Sigmoid colon (tissue), 4 donors: Measurements from ENCODE around the gene IL4I1.

Source experiments
- CTCF ChIP-seq, 4 experiments: fragments of 450-650 bp in 3 of 4; fragments of 200-600 bp in 1 of 4; IDR thresholded peaks; one replicate each; pipeline ENCODE4 v1.5.1; 2016 to 2019; ENCODE audit warnings: antibody characterized with exemption in 4 of 4, mild to moderate bottlenecking in 3 of 4, moderate library complexity in 2 of 4
- EP300 ChIP-seq, 4 donors: sonication (generic); formaldehyde crosslinking; IDR thresholded peaks; one replicate each; pipeline ENCODE4 v1.6.1; 2017; ENCODE audit warnings: antibody characterized with exemption in 4 of 4
- POLR2A ChIP-seq, 2 donors: fragments of 450-650 bp; IDR thresholded peaks; one replicate each; pipeline ENCODE4 v1.6.1; 2016; ENCODE audit warnings: antibody characterized with exemption in 2 of 2, mild to moderate bottlenecking in 2 of 2, moderate library complexity in 2 of 2
- POLR2AphosphoS5 ChIP-seq, 4 donors: sonication (generic); formaldehyde crosslinking; IDR thresholded peaks; one replicate each; pipeline ENCODE4 v1.6.1; 2017; ENCODE audit warnings: antibody characterized with exemption in 4 of 4

- TF ChIP-seq CTCF (IDR thresholded peaks at IDR 0.05) (no peak), POLR2A (IDR thresholded peaks at IDR 0.05) (no peak), POLR2AphosphoS5 (IDR thresholded peaks at IDR 0.05) (no peak), EP300 (IDR thresholded peaks at IDR 0.05) (no peak)
Observed at GRCh38 chr19:49855676-49856573, 40.8 kb downstream of the IL4I1 start.
